Esophagus muscularis mucosa (tissue), 4 donors: ENCODE data around the gene SUSD6. TPM values are rescaled to one million over a fixed set of nuclear protein-coding genes. Genes with fewer than 3 reads are reported as not detected.

Experiments used
- DNase-seq: peaks from one replicate; pipeline ENCODE4 v3.0.0-alpha.2; 2017; ENCODE audit errors: extremely low spot score
- H3K27ac ChIP-seq, 4 donors: fragments of 200-600 bp; sonication (generic); replicated peaks in 1 of 4; 1 replicate in 3 of 4; 2 replicates in 1 of 4; pipeline ENCODE4 v1.5.1; 2016 to 2019; ENCODE audit warnings: mild to moderate bottlenecking in 1 of 4
- H3K27me3 ChIP-seq, 4 donors: fragments of 200-600 bp; sonication (generic); one replicate each; pipeline versions ENCODE4 v1.5.1 to v1.6.0; 2016 to 2019
- H3K36me3 ChIP-seq, 4 donors: fragments of 200-600 bp; sonication (generic); one replicate each; pipeline ENCODE4 v1.5.1; 2016 to 2019
- H3K4me1 ChIP-seq, 4 donors: fragments of 200-600 bp; sonication (generic); one replicate each; pipeline ENCODE4 v1.5.1; 2016 to 2019
- H3K4me3 ChIP-seq, 4 donors: fragments of 200-600 bp; sonication (generic); 1 replicate in 2 of 4; 2 replicates in 2 of 4; pipeline ENCODE4 v1.5.1; 2016 to 2019; ENCODE audit warnings: mild to moderate bottlenecking in 4 of 4, moderate library complexity in 1 of 4
- H3K9me3 ChIP-seq, 4 donors: fragments of 200-600 bp; sonication (generic); 1 replicate in 3 of 4; 2 replicates in 1 of 4; pipeline ENCODE4 v1.5.1; 2016 to 2019
- EP300 ChIP-seq: sonication (generic); formaldehyde crosslinking; IDR thresholded peaks from one replicate; pipeline ENCODE4 v1.6.1; 2017; ENCODE audit warnings: antibody characterized with exemption
- POLR2A ChIP-seq: fragments of 450-650 bp; IDR thresholded peaks from one replicate; pipeline ENCODE4 v1.6.1; 2017; ENCODE audit warnings: antibody characterized with exemption, moderate library complexity, mild to moderate bottlenecking, low read depth
- POLR2AphosphoS5 ChIP-seq, 2 donors: sonication (generic); formaldehyde crosslinking; IDR thresholded peaks; one replicate each; pipeline ENCODE4 v1.6.1; 2017; ENCODE audit warnings: antibody characterized with exemption in 2 of 2
- WGBS: methylation state at CpG from one replicate; pipeline ENCODE4 v1.1.5; 2018; 5-methylcytosine and 5-hydroxymethylcytosine counted together
- intact Hi-C: fragments of 100-400 bp; cut with DNase I; formaldehyde crosslinking; loops from one replicate; pipeline ENCODE4 v1.15.1; 2023
- total RNA-seq, 4 donors: library from RNA; depleted of rRNA; stranded (reverse); fragments of >200 nt; gene quantifications; one replicate each; pipeline versions ENCODE4 v1.1.0 to v1.2.1, GENCODE V29; 2016
- TF ChIP-seq, protein P1 (sequence below), 3 experiments: fragments of 200-600 bp in 2 of 3; fragments of 450-650 bp in 1 of 3; sonication (generic) in 2 of 3; IDR thresholded peaks; one replicate each; pipeline ENCODE4 v1.5.1; 2017 to 2019; ENCODE audit warnings: antibody characterized with exemption in 3 of 3, mild to moderate bottlenecking in 2 of 3, moderate library complexity in 1 of 3

The SUSD6 gene
- total RNA-seq, 4 donors from 2014 or later: 21.2 to 89.5 (median 43.5) TPM

GRCh38 chr14:69669375-69669774, 58.0 kb downstream of the SUSD6 start:
- Histone ChIP-seq H3K9me3 (no peaks in the 10 kb centered on the region), H3K36me3 (no peaks in the 10 kb centered on the region), H3K27me3 (no peaks in the 10 kb centered on the region), H3K27ac (peak overlapping the region in 1 of 4 donors; percentile 13), H3K4me1 (peaks cover 92 to 99% (median 96%) of the 10 kb centered on the region in 4 donors), H3K4me3 (no peak overlapping the region)
- 94% methylated on average over 2 of the region's 2 CpGs for WGBS
- DNase-seq: no peak
- TF ChIP-seq POLR2A: no peak
- TF ChIP-seq, protein P1, sequence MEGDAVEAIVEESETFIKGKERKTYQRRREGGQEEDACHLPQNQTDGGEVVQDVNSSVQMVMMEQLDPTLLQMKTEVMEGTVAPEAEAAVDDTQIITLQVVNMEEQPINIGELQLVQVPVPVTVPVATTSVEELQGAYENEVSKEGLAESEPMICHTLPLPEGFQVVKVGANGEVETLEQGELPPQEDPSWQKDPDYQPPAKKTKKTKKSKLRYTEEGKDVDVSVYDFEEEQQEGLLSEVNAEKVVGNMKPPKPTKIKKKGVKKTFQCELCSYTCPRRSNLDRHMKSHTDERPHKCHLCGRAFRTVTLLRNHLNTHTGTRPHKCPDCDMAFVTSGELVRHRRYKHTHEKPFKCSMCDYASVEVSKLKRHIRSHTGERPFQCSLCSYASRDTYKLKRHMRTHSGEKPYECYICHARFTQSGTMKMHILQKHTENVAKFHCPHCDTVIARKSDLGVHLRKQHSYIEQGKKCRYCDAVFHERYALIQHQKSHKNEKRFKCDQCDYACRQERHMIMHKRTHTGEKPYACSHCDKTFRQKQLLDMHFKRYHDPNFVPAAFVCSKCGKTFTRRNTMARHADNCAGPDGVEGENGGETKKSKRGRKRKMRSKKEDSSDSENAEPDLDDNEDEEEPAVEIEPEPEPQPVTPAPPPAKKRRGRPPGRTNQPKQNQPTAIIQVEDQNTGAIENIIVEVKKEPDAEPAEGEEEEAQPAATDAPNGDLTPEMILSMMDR (IDR thresholded peaks at IDR 0.05): no peak
- no peak for TF ChIP-seq POLR2AphosphoS5 (IDR thresholded peaks at IDR 0.05)
- TF ChIP-seq EP300: no peak
- intact Hi-C loops: no loop called here

GRCh38 chr14:69670093-69670492, 58.7 kb downstream of the SUSD6 start:
- H3K27ac ChIP-seq: peak overlapping the region; percentile 13 to 40 (median 31)
- H3K4me1 ChIP-seq: peaks cover 92 to 99% (median 96%) of the 10 kb centered on the region in 4 donors
- no peaks in the 10 kb centered on the region for H3K9me3 ChIP-seq
- intact Hi-C loops: no loop called here
- TF ChIP-seq EP300 (no peak), POLR2AphosphoS5 (IDR thresholded peaks at IDR 0.05) (peak in 1 of 2 donors; percentile 21)
- 56% methylated on average over 1 of the region's 1 CpG for WGBS
- no peak for DNase-seq
- H3K36me3 ChIP-seq: no peaks in the 10 kb centered on the region
- H3K4me3 ChIP-seq: no peak overlapping the region
- no peaks in the 10 kb centered on the region for H3K27me3 ChIP-seq

GRCh38 chr14:69671365-69672030, 60.1 kb downstream of the SUSD6 start:
- WGBS: 86% methylated on average over 8 of the region's 8 CpGs
- no peak for DNase-seq
- intact Hi-C loops: no loop called here
- H3K4me1 ChIP-seq: peaks cover 88 to 99% (median 93%) of the 10 kb centered on the region in 4 donors
- no peaks in the 10 kb centered on the region for H3K9me3 ChIP-seq
- no peaks in the 10 kb centered on the region for H3K27me3 ChIP-seq
- H3K36me3 ChIP-seq: no peaks in the 10 kb centered on the region
- TF ChIP-seq POLR2A (no peak), POLR2AphosphoS5 (IDR thresholded peaks at IDR 0.05) (no peak), EP300 (no peak)
- TF ChIP-seq, protein P1 (IDR thresholded peaks at IDR 0.05): no peak
- no peak overlapping the region for H3K27ac ChIP-seq
- H3K4me3 ChIP-seq: no peak overlapping the region

GRCh38 chr14:69672356-69672755, 61.0 kb downstream of the SUSD6 start:
- Histone ChIP-seq H3K4me1 (peaks cover 80 to 97% (median 86%) of the 10 kb centered on the region in 4 donors), H3K27me3 (no peaks in the 10 kb centered on the region), H3K9me3 (no peaks in the 10 kb centered on the region), H3K36me3 (no peaks in the 10 kb centered on the region), H3K4me3 (no peak overlapping the region), H3K27ac (peak overlapping the region in 2 of 4 donors; percentile 20 to 56)
- no peak for DNase-seq
- 86% methylated on average over 1 of the region's 1 CpG for WGBS
- intact Hi-C loops: no loop called here
- TF ChIP-seq, protein P1 (IDR thresholded peaks at IDR 0.05): no peak
- TF ChIP-seq POLR2A: no peak
- no peak for TF ChIP-seq EP300

GRCh38 chr14:69673104-69673503, 61.7 kb downstream of the SUSD6 start:
- H3K27ac ChIP-seq: peak overlapping the region; percentile 28 to 73 (median 55)
- H3K36me3 ChIP-seq: no peaks in the 10 kb centered on the region
- H3K9me3 ChIP-seq: no peaks in the 10 kb centered on the region
- TF ChIP-seq POLR2A: no peak
- H3K4me3 ChIP-seq: no peak overlapping the region
- peaks cover 72 to 97% (median 85%) of the 10 kb centered on the region in 4 donors for H3K4me1 ChIP-seq
- intact Hi-C loops: no loop called here
- DNase-seq: no peak
- no peaks in the 10 kb centered on the region for H3K27me3 ChIP-seq
